Fibroblast of lung (primary cell): ENCODE measurements around the gene OBSL1.

Experiments
- CTCF ChIP-seq, 2 donors: IDR thresholded peaks in 1 of 2; conservative IDR thresholded peaks in 1 of 2; 1 replicate in 1 of 2; 2 replicates in 1 of 2; pipeline ENCODE4 v1.5.1; 2011 to 2012; ENCODE audit warnings: low read length in 2 of 2, control low read depth in 1 of 2, inconsistent platforms in 1 of 2, low read depth in 1 of 2, mild to moderate bottlenecking in 1 of 2
- EZH2 ChIP-seq: IDR thresholded peaks from 2 replicates; pipeline ENCODE4 v1.5.1; 2012; ENCODE audit warnings: low read length, control low read depth, mild to moderate bottlenecking; ENCODE audit errors: missing control alignments

GRCh38 chr2:219557791-219558785 lies 13.3 kb downstream of the OBSL1 start:
- TF ChIP-seq CTCF (conservative IDR thresholded peaks at IDR 0.05 in 1 of 2, IDR thresholded peaks at IDR 0.05 in 1 of 2; ENCODE audit: low read depth in 1 of 2, low read length in 2 of 2) (no peak), EZH2 (no peak)
